HG02884 (cell line): ENCODE results near the gene EYS.
"Not testable (repeated sequence)": the region's sequence is repeated elsewhere in the genome, so short reads cannot be mapped to it uniquely, and the experiment has no call there.

Experiments used
- ATAC-seq: cut with Tn5 transposase; IDR thresholded peaks from one replicate; pipeline ENCODE4 v1.9.1; 2021; ENCODE audit warnings: mild to moderate bottlenecking, moderate library complexity; ENCODE audit not compliant: unreplicated experiment

The EYS gene

DNA sequence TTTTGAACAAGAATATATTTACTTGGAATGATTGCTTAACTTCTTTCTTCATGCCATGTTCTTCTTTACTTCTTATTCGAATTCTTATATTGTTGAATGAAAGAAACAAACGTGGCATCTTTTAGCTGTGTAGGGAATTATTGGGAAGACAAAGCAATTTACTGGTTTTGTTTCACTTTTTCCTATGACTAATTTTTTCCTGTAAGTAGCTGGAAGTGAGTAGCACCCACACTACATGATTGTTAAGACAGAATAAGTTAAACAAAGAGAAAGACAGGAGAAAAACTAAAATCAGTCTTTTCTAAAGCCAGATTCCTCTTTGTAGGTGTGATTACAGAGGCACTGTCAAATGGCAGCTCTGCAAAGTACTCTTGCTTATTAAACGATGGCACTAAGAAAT lies 593.4 kb downstream of the EYS start:
- no peak for ATAC-seq

DNA sequence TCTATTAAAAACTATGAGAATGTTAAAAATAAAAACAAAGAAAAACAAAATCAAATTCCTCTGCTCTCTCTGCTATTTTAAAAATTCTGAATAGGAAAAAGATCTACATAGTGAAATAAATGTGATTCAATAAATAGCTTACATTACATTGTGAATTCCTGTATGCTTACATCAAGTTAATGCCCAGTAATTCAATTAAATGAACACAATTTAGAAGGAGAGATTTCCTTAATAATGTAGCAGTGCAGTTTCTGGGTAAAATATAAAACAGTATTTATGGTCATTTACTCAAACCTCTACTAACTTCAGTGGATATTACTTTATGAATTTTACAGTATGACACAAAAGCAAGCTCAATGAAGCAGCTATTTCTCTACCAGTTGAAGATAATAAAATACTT lies 594.6 kb downstream of the EYS start:
- no peak for ATAC-seq

DNA sequence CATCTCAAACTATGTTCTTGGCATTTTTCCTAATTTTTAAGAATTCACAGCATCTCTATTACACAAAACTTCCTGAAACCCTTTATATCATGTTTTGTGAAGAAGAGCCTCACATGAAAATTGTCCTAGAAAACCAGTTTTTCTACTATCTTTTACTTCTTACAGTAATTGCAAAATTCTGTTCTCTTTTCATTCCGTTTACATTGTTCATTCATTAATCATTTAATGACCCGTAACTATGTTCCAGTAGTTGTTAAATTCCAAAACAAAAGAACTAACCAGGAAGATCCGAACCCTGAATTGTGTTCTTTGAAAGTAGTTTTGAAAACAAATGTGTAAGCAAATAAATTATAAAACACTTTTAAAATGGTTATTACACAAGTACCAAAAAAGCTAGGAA lies 597.0 kb downstream of the EYS start:
- no peak for ATAC-seq

DNA sequence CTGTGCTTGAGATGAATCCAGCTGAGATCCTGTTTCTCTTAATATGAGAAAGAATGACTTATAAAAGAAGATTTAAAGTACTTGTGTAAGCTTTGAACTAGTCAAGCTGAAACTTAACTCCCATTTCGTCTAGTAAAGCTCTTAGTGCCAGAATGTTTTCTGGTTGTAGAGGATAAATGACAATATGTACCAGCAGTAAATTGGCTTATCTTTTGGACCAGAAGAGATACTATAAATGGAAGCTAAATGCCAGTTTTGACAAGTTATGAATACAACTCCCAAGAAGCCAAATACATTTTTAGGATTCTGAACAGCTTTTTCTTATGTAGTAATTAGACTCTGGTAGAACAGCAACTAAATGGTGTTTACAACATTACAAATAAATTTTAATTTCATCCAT lies 608.7 kb downstream of the EYS start:
- ATAC-seq: no peak

DNA sequence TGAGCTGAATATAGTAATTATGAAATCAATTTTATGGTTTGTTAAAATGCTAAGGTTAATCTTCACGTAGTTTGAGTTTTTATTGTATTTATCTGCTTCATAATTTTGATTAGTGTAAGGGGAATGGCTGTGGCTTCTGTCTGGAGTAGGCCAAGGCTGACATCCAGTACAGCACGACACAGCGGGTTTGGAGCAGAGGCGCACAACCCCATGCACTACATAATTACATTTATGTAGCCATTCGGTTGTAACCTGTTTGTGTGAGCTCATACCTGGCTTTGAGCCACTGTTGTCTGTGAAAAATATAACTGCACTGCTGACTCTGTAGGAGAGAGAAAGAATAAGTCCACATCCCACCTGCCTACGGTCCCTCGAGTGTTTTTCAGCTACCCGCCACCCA lies 615.5 kb downstream of the EYS start:
- ATAC-seq: no peak

DNA sequence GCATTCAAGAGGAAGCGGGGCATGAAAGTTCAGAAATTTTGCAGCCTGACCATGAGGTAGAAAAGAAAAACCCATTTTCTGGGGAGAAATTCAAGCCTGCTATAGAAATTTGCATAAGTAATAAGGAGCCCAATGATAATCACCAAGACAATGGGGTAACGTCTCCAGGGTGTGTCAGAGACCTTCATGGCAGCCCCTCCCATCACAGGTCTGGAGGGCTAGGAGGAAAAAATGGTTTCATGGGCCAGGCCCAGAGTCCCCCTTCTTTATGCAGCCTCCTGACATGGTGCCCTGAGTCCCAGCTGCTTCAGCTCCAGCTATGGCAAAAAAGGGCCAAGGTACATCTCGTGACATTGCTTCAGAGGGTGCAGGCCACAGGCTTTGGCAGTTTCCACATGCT lies 618.5 kb downstream of the EYS start:
- no peak for ATAC-seq

DNA sequence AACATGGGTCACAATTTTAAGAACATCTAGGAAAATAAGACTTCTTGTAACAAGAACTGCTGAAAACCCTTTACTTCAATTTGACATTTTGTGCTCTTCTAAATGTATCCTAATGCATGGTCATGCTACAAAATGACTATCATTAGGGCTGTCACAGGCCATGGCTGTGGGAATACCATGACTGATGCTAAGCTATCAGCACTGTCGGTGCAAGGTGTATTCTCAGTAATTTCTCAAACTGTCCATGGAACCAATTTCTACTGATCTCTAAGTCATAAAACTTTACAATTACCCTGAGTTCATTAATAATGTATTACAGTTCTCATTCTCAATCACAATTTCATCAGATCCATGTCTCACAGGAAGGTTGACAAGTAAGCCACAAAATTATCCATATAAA lies 625.3 kb downstream of the EYS start:
- no peak for ATAC-seq

DNA sequence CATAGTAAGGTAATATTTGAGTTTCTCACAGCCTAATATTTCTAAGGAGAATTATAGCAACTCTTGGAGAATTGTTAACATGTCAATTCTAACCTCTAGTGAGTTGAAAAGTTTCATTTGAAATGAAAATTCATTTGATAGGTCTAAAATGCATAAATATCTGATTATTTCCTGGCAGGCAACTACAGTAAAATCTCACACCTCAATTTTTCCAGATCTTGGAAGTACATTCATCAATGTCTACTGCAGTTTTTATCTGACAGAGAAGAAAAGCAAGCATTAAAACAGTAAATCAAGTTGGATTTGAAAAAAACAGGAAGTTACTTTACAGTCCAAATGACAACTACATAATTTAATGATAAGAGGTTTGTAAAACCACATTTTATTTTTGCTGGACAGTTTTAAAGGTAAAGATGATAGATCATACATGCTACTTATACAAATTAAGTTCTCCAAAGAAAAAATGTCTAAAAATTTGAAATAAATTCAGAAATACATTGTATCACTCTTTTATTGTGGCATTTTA lies 631.3 kb downstream of the EYS start:
- ATAC-seq: no peak

DNA sequence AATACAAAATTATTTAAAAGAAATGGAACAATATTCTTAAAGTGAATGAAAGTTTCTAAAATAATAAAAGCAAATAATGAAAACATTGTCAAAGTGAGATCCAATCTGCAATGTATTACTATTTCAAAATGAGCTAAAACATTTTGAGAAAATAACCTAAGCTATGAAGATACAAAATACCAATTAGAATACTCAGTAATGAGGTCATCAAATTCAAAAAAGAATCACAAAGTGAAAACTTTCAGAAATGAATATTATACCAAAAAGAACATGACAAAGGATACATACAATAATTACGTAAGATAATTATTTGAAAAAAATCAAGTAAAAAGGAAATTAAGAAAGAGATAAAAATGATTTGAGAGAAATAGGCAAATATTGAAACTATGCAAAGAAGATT lies 634.5 kb downstream of the EYS start:
- ATAC-seq: no peak

DNA sequence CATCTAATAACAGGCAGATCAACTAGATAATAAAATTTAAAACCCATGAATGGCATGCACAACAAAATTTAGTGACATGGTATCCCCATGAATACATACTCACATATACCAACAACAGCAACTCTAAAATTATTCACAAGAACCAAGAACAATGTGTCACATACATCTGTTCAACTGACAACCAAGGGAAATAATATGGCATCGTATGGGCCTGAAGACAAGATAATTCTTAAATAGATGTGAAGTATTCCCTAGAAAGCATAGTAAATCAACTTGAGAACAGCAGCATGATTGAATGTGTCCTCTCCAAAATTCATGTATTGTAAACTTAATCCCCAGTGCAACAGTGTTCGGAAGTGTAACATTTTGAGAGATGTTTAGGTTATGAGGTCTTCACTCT lies 635.5 kb downstream of the EYS start:
- no peak for ATAC-seq

DNA sequence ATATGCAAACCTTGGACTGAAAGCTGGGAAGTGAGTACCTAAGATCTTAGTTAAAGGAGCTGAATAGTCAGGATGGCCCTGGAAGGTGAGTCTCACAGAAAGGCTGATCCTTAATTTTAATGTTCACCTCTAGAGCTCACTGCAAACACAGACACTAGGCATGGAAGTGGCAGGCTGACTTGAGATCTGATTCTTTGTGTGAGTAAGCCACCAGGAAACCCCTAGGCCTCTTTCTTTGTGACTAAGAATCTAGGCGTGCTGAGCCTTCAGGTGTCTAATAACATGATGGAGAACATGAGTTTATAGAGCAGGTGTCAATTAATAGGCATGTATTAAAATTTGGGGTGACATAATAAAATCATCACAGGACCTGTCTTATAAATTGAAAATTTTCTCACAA lies 642.2 kb downstream of the EYS start:
- ATAC-seq: no peak

DNA sequence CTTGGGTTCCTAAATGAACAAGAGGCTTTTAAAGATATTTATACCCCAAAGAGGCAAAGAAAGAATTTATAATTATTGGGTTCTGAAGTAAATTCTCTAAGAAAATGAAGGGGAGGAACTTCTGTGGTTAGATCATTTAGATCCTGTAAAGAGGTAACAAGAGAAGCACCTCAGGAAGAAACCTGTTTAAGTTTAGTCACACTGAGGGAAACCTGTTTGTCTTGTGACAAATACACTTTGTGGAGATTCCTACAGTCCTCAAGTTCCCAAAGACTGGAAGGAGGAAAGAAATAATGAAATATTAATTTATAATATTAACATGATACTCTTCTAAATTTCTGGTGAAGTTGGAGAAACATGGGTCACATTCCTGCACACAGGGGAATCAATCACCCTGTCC lies 647.5 kb downstream of the EYS start:
- ATAC-seq: no peak

DNA sequence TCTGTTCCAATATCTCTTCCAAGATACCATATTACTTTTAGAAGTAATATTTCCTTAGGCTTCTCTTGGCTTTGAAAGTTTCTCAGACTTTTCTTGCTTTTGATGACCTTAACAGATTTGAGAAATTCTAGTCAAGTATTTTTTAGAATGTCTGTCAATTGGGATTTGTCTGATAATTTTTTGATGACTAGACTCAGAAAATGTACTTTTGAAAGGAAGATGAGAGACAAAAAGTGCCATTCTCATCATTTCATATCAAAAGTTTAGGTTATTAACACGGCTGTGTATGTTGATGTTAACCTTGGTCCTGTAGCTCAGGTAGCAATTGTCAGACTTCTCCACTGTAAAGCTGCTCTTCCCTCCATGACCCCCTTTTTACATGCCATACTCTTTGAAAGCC lies 651.5 kb downstream of the EYS start:
- no peak for ATAC-seq

DNA sequence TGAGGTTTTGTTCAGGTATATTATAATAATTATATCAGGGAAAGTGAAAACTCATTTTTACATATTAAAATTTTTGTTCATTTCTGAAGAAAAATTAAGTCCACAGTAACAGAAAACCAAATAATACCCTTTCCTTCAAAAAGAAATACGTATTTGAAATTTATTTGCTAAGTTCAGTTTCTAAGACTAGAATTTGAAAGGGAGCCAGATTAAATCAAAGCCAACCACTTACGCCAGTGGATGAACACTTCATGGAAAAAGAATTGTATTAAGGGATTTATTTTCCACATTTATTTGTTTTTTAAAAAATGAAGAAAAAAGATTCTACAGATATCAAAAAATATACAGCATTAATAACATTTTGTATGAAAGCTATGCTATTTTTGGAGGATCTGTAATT lies 654.4 kb downstream of the EYS start:
- ATAC-seq: no peak

DNA sequence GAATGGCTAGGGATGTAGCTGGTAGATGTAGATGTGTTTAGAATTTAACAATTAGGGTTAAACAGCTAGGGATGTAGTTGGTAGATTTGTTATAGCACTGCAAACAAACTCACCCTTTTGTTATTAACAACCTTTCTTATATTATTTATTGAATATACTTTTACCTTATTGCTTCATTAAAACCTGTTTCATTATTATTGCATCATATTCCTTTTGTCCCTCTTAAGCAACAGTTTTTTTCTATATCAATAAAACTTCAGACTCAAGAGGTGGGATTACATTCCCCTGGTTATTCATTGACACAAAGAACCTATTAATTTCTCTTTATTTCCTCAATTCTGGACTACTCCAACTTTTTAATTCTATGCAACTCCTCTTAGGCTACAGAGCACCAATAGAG lies 661.2 kb downstream of the EYS start:
- ATAC-seq: no peak

DNA sequence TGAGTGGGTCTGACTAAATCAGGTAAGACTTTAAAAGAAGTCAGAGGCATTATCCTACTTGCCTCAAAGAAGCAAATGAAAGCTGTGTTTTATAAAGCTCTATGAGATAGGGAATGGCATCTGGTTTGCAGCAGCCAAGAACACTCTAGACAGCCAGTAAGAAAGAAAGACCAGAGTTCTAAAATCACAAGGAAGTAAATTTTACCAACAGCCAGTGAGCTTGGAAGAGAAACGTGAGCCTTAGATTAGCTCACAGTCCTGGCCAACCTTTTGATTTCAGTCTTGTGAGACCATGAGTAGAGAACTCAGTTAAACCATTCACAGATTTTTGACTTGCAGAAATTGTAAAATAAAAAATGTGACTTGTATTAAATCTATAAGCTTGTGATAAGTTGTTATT lies 693.0 kb downstream of the EYS start:
- ATAC-seq: no peak

DNA sequence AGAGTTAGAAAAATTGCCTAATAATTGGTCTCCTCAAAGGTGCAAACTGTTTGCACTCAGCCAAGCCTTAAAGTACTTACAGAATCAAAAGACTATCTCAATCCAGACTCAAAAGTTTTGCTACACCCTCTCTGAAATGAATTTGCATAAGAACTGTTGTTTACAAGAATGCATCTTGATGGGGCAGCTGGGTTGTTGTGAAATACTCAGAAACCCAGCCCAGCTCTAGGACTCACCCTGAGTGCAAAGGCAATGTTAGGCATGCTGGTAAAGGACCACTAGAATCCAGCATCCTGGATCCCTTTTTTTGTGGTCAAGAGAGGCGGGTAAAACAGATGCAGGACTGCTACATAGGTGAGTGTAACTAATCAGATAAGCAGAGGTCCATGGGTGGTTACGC lies 700.2 kb downstream of the EYS start:
- no peak for ATAC-seq

DNA sequence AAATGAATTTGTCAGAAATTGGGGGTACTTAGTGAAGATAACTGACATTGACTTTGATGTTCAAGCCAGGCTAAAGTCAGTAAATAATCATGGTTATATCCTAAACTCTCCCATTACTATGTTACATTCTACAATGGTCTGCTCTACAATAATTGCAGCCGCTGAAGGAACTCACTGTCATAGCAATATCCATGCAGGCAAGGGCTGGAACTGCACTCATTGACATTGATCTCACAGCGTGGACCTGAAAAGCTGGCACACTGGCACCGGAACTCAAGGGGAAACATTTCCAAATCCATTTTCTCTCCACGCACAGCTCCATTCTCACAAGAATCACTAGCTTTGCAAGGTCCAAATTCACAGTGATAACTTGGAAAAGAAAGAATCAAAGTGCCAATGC lies 702.7 kb downstream of the EYS start:
- ATAC-seq: no peak

DNA sequence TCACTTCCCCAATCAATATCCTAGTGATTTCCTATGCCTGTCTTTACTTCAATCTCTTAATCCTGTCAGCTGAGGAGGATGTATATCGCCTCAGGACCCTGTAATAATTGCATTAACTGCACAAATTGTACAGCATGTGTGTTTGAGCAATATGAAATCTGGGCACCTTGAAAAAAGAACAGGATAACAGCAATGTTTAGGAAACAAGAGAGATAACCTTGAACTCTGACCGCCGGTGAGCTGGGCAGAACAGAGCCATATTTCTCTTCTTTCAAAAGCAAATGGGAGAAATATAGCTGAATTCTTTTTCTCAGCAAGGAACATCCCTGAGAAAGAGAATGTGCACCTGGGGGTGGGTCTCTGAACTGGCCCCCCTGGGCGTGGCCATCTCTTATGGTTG lies 704.1 kb downstream of the EYS start:
- ATAC-seq: not testable (repeated sequence)

DNA sequence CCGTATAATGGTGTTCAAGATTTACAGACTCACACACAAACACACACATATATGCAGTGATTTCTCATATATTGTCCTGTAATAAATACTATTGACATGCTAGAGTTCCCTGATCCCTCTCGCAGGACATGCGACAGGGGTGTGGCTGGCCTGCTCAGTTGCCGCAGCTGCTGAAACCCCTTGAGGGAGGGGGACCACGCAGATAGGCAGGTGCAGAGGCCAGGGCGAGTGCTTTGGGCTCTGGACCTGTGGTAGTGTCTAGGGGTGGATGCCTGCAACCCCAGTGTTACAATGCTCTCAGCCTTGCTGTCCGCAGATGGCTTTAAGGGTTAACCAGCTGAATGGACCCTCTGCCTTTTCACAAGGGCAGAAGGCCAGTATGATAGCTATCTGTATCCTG lies 706.2 kb downstream of the EYS start:
- ATAC-seq: no peak

DNA sequence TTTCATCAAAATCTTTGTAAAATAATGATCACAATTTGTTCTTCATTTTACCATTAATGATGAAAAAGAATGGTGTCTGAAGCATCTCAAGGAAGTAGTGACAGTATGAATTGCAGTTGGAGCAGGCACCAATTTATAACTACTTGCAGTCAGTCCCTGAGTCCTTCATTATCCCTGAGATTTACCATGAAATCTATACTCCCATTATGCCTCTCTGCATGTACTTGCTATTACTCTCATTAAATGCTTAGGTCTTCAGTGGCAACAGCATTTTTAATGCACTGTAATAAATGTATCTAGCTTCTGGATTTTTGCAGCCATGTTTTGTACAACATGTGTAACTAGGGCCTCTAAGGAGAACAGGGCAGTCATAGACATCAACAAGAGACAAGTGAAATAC lies 708.8 kb downstream of the EYS start:
- ATAC-seq: no peak

DNA sequence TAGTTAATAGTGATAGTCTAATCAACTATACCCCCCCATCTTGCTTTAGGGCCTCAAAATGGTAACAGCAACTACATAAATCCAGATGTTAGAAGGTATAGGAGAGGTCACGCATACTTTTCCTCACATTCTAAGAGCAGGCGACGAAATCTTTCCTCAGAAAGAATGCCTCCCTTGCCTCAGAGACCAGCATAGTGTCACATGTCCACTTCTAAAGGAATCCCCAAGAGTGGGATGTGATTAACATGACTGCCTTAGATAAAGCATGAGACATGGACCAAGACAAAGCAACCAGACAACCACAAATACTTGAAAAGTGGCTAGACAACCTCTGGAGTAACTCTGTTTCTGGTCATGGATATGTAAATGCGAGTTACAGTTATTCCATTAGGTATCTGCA lies 710.7 kb downstream of the EYS start:
- ATAC-seq: no peak

DNA sequence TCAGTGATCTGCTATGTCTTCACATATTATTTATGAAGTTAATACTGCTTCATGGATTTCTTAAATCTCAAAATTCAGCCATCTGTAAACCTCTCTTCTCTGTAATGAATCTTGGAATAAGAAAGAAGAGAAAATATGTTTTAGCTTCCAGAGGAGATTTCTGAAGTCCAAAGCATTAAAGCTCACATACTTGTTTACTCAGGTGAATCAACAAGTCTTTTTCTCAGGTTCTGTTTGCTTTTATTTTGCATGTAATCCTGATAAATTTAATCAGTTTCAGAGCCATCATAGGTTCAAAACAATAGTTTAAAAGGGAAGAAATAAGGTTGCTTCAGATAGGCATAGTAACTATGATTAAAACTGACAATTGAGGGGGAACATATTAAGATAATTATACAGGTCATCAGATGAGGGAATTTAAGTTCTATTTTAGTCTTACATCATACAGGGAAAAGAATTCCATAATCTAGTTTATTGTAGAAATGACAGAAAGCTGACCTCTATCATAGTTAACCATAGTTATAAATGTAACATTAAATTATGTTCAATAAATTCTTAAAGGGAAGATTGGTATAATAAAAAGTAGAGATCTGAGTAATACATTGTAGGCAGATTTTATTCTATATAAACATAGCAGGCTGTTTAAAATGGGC lies 716.2 kb downstream of the EYS start:
- ATAC-seq: no peak
